ENCODE results near the gene ACTG1. TPM values are rescaled to one million over a fixed set of nuclear protein-coding genes. Genes with fewer than 3 reads are reported as not detected.
A peak's percentile ranks its signal among the peaks of the same experiment; 100 is the strongest.

ACTG1 gene
- total and polyA plus RNA-seq, 2 of the 13 experiments (the other 11 are each of a cell fraction or from before 2014, with no cell fraction given): 973 to 1,138 TPM

- TF ChIP-seq, protein P1, sequence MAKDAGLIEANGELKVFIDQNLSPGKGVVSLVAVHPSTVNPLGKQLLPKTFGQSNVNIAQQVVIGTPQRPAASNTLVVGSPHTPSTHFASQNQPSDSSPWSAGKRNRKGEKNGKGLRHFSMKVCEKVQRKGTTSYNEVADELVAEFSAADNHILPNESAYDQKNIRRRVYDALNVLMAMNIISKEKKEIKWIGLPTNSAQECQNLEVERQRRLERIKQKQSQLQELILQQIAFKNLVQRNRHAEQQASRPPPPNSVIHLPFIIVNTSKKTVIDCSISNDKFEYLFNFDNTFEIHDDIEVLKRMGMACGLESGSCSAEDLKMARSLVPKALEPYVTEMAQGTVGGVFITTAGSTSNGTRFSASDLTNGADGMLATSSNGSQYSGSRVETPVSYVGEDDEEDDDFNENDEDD (CRISPR knock-in tag; IDR thresholded peaks at IDR 0.05; ENCODE audit: borderline replicate concordance): no peak
- TF ChIP-seq ZNF260 (CRISPR knock-in tag; IDR thresholded peaks at IDR 0.05; ENCODE audit: borderline replicate concordance, low read depth) (no peak), HOMEZ (CRISPR knock-in tag; IDR thresholded peaks at IDR 0.05; ENCODE audit: low read depth) (no peak), HNRNPLL (IDR thresholded peaks at IDR 0.05; ENCODE audit: low read depth, low read length, poor library complexity, severe bottlenecking) (no peak), TRIM24 (CRISPR knock-in tag; IDR thresholded peaks at IDR 0.05) (no peak)
Observed at GRCh38 chr17:81473019-81473418, 39.6 kb downstream of the ACTG1 start (continued).

DNA sequence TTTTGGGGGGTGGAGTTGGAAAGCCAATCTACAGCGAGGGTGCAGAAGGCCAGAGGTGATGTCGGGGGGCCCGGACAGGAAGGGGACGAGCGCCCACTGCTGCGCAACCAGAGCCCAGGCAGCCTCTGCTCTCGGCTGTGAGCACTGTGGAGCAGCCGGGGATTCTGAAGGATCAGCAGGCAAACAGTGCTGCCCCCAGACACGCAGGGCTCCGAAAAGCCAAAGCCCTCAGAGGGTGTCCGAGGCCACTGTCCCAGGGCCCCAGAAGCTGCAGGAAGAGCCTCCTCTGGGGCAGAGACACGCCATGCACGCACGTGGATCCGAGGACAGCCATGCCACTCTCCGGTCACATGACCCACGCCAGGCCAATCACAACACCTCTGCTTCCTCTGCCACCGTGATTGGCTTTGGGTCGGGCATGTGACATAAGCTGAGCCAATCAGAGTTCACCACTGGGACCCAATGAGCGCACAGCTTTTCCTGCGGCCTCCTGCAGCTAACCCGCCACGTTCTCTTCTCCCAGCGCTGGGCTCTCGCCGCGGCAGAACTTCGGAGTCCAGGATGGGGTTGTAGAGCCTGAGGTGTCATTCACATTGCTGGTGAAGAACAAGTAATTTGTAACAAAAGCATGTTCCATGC is 40.7 kb downstream of the ACTG1 start:
- ChIA-PET CTCF (ENCODE audit: low intra/inter-chr PET ratio, low total read pairs) (no interaction called here), POLR2A (no interaction called here)
- H3K9me3 ChIP-seq (ENCODE audit: low read length): no peaks in the 10 kb centered on the region
- 81% methylated on average over 22 of the region's 28 CpGs for WGBS (ENCODE audit: low lambda C conversion rate)
- no peak overlapping the region for H3K9ac ChIP-seq (ENCODE audit: insufficient read depth, low read depth, low read length)
- no peak overlapping the region for H3K4me3 ChIP-seq (replicated peaks in 1 of 3; ENCODE audit: insufficient read depth in 1 of 3, low read depth in 2 of 3, low read length in 3 of 3)
- intact Hi-C loops (cut with micrococcal nuclease; ENCODE audit: unreplicated experiment) (no loop called here), in situ Hi-C loops (cut with HindIII; ENCODE audit: extremely low pct_ligation_motif_present, low pct_unique_long_range_greater_than_20kb) (no loop called here)
- no peak overlapping the region for H2AFZ ChIP-seq (ENCODE audit: low read length)
- H3K36me3 ChIP-seq (replicated peaks in 1 of 2; ENCODE audit: control insufficient read depth in 1 of 2, insufficient read depth in 2 of 2, low read length in 2 of 2): no peaks in the 10 kb centered on the region
- no peaks in the 10 kb centered on the region for H4K20me1 ChIP-seq (ENCODE audit: insufficient read depth, low read length)
- no peak overlapping the region for H3K4me2 ChIP-seq (ENCODE audit: low read depth, low read length)
- no peak overlapping the region for H3K27ac ChIP-seq (ENCODE audit: extremely low read length, insufficient read depth, low read length)
- H3K4me1 ChIP-seq (ENCODE audit: insufficient read depth, low read length): peaks cover 27% of the 10 kb centered on the region
- DNase-seq (ENCODE audit: low spot score) (peak; percentile 42), FAIRE-seq (no peak), ATAC-seq (no peak)
- BruUV-seq (replicated peaks): no TSS peak
- peaks cover 21 to 65% of the 10 kb centered on the region in 2 experiments; a peak in 4 of 5 replicates for H3K27me3 ChIP-seq (ENCODE audit: control insufficient read depth in 1 of 2, insufficient read depth in 2 of 2, low read length in 2 of 2)
- no peaks in the 10 kb centered on the region for H3K79me2 ChIP-seq (ENCODE audit: insufficient read depth, low read length)
- TF ChIP-seq ZNF225 (CRISPR knock-in tag; IDR thresholded peaks at IDR 0.05) (0 out of 2 replicates have a peak, but pooled peaks have one; percentile 6), ZNF234 (CRISPR knock-in tag; conservative IDR thresholded peaks at IDR 0.05) (no peak), ZNF747 (CRISPR knock-in tag; IDR thresholded peaks at IDR 0.05; ENCODE audit: borderline replicate concordance) (no peak), JARID2 (CRISPR knock-in tag; IDR thresholded peaks at IDR 0.05; ENCODE audit: insufficient replicate concordance) (no peak), RAD51 (IDR thresholded peaks at IDR 0.05; ENCODE audit: borderline replicate concordance) (peak; percentile 56; the same call in 1 of the 2 replicates), ZNF687 (CRISPR knock-in tag; IDR thresholded peaks at IDR 0.05) (peak; percentile 43), ZNF768 (CRISPR knock-in tag; IDR thresholded peaks at IDR 0.05) (peak; percentile 59; the same call in 1 of the 2 replicates), MAX (IDR thresholded peaks at IDR 0.05) (peak; percentile 40; the same call in 1 of the 2 replicates)
- TF ChIP-seq, protein P2, sequence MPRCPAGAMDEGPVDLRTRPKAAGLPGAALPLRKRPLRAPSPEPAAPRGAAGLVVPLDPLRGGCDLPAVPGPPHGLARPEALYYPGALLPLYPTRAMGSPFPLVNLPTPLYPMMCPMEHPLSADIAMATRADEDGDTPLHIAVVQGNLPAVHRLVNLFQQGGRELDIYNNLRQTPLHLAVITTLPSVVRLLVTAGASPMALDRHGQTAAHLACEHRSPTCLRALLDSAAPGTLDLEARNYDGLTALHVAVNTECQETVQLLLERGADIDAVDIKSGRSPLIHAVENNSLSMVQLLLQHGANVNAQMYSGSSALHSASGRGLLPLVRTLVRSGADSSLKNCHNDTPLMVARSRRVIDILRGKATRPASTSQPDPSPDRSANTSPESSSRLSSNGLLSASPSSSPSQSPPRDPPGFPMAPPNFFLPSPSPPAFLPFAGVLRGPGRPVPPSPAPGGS (CRISPR knock-in tag; IDR thresholded peaks at IDR 0.05): no peak
